HG03066 (cell line): ENCODE measurements around the gene GXYLT2.

Experiments
- ATAC-seq: cut with Tn5 transposase; IDR thresholded peaks from one replicate; pipeline ENCODE4 v1.9.1; 2021; ENCODE audit warnings: low read depth; ENCODE audit not compliant: unreplicated experiment

Gene GXYLT2

DNA sequence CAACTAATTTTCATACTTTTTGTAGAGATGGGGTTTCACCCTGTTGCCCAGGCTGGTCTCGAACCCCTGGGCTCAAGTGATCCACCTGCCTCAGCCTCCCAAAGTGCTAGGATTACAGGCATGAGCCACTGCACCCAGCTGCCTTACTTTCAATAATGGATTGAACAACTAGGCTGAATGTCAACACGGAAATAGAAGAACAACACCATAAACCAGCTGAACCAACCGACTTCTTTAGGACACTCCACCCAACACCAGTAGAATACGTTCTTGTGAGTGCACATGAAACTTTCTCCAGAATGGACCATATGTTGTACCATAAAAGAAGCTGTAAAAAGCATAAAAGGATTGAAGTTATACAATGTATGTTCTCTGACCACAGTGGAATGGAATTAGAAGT lies 42.9 kb downstream of the GXYLT2 start:
- ATAC-seq = no peak

GRCh38 chr3:72932416-72932815 lies 44.6 kb downstream of the GXYLT2 start:
- no peak for ATAC-seq

- ATAC-seq = peak; percentile 76
These were observed 50.8 kb downstream of the GXYLT2 start for GRCh38 chr3:72938471-72939265.

DNA sequence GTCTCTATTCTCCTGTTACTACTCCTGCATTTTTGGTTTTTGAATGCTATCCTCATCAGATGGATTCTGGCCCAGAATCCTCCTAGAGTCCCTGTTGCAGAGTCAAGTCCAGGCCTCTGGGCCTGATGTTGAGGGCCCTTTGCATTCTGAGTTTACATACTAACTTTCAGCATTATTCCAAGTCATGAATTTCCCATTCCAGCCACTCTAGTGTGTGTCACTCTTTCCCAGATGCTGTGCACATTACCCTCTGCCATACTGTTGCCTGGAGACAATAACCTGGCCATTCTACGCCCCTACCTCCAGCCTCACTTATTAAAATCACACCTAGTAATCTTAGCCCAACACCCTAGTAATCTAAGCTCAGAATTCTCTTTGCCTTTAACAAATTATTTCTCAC lies 53.4 kb downstream of the GXYLT2 start:
- ATAC-seq = no peak

GRCh38 chr3:72942427-72942826 lies 54.6 kb downstream of the GXYLT2 start:
- ATAC-seq = no peak

GRCh38 chr3:72944696-72945095 lies 56.9 kb downstream of the GXYLT2 start:
- no peak for ATAC-seq

GRCh38 chr3:72947715-72948490 lies 60.1 kb downstream of the GXYLT2 start:
- ATAC-seq = no peak

DNA sequence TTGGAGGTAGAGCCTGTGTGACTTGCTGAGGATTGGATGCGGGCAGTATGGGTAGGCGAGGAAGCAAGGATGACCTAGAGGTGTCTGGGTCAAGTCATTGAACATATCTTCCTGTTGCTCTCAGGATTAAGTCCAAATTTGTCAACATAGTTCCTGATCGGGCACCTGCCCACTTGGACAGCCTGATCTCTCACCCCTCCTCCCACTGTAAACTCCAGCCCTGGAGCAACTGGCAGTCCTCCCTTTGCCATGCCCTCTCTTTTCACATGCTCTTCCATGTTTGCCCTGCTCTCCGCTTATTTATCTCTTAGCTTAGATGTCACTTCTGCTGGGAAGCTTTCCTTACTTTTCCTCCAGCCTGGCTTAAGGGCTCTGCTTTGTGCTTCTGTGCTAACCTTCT lies 61.2 kb downstream of the GXYLT2 start:
- no peak for ATAC-seq

DNA sequence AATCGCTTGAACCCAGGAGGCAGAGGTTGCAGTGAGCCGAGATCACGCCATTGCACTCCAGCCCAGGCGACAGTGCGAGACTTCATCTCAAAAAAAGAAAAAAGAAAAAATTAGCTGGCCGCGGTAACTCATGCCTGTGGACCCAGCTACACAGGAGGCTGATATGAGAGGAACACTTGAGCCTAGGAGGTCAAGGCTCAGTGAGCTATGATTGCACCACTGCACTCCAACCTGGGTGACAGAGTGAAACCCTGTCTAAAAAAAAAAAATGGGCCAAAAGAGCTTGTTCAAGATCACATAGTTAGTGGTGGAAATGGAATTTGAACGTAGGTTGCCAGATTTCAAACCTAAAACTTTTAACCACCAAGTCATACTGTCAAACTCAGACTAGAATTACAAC lies 62.5 kb downstream of the GXYLT2 start:
- ATAC-seq = no peak

GRCh38 chr3:72950801-72951200 lies 63.0 kb downstream of the GXYLT2 start:
- no peak for ATAC-seq

GRCh38 chr3:72951259-72951722 lies 63.4 kb downstream of the GXYLT2 start:
- ATAC-seq = peak; percentile 63

GRCh38 chr3:72953325-72953956 lies 65.6 kb downstream of the GXYLT2 start:
- no peak for ATAC-seq

DNA sequence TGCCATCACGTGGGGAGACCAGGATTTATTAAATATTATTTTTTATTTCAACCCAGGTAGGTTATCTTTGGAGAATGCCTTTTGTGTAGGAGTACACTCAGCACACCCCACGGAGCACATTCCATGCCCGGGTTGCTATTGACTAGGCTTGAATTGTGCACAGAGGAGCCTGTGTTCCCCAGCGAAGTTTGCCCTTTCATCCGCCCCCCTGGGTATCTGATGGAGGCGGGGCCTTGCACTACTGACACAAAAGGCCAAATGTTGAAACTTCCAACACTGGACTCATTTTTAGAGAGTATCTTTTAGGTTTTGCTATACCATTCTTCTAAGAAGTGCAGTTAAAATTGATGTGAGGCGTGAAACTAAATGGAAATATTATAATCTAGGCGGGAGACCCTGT lies 69.5 kb downstream of the GXYLT2 start:
- ATAC-seq = no peak

- ATAC-seq = no peak
These were observed 71.5 kb downstream of the GXYLT2 start for GRCh38 chr3:72959336-72959735.

DNA sequence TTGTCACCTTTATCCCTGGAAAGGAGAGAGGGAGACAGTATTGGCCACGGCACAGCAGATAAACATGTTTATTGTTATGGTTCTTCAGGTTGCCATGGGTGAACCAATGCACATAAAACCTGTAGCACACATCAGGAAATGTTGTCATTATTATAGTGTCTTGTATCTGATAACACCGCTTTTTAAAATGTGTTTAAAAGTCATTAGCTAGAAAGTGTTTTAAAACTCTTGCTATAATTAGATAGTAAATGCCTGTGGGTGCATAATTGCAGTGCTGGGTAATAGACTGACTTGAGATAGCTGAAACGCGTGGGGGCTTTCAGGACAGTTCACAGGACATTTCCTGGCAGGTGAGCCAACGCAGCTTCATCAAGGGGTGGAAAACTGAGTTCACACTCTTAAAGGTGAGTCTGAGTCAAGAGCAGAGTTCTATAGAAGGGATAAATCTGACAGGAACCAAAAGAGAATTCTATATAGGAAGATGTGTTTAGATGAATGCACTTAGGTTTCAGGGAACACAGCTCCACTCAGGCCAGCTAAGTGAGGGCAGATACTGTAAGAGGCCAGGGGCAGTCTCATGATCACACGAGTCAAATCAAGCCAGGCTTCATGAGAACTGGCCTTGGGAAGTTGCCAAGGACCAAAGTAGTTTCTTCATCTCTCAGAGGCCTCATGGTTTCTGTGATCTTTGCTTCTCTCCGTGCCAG lies 73.1 kb downstream of the GXYLT2 start:
- ATAC-seq = no peak

- no peak for ATAC-seq
These were observed 73.9 kb downstream of the GXYLT2 start for GRCh38 chr3:72961752-72962151.

DNA sequence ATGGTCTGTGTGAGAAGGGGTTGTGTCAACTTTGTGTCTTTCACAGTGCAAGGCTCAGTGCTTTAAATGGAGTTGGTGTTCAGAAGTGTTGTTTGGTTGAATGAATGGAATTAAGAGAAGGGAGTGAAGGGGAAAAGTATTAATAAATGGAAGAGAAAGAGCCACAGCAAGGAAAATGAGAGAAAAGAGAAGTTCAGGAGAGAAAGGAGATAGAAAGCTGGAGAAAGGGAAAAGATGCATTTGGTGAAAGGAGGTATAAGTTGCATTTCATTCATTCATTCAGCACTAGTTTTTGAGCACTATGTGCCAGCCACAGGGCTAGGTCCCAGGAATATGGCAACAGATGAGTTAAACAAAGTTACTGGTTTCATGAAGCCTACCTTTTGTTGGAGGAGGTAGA lies 74.5 kb downstream of the GXYLT2 start:
- ATAC-seq = no peak

DNA sequence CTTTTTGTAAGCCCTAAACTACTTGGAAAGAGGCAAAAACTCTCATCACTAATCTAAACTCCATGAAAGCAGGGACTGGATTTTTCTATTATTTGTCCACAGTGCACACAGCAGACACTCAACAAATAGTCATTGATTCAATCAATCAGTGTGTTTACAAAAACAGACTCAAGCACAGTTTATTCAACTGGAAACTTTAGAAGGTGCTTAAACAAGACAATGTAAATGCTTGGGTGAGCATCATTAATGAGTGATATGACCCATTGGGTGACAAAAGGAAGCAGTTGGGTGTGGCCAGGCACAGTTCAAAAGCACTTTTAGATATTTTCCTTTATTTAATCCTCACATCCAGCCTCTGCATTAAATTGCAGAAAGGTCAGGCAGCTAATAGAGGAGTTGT lies 76.8 kb downstream of the GXYLT2 start:
- ATAC-seq = no peak

- ATAC-seq = no peak
These were observed 80.4 kb downstream of the GXYLT2 start for GRCh38 chr3:72968266-72968664.

DNA sequence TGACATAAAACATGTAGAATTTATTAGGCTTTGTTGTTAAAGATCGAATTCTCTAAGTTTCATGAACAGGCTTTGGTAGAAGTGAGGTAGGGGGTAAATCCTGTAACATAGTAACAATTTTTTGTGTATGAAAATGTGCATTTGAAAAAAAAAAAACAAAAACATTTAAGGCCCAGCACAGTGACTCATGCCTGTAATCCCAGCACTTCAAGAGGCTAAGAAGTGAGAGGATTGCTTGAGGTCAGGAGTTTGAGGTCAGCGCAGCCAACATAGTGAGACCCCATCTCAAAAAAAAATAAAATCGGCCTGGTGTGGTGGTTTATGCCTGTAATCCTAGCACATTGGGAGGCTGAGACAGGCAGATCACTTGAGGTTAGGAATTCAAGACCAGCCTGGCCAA lies 81.9 kb downstream of the GXYLT2 start:
- ATAC-seq = no peak

DNA sequence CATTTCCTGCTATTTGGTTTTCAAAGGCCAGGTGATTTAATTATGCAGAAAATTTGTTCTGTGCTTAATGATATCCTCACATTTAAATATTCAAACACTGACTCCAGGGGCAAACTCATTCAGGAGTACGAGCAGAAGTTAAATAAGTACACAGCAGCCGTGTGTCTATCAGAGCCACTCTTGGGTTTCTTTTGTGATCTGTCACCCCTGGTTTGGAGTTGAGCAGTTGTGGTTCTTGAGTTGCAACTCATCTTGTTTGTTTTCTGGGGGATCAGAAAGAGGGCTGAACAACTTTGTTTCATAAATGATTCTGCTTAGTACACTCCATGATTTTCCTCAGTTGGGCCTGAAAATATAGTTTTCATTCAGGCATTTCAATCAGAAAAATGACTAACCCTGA lies 83.1 kb downstream of the GXYLT2 start:
- ATAC-seq = no peak
